ENCODE data around the gene BAG5.

The BAG5 gene

GRCh38 chr14:103540821-103541708 is 21.4 kb downstream of the BAG5 start:
- Histone ChIP-seq H3K36me3 (ENCODE audit: insufficient read depth, low read length) (no peaks in the 10 kb centered on the region), H3K9ac (ENCODE audit: insufficient read length) (no peak overlapping the region), H3K4me3 (no peak overlapping the region), H3K9me3 (ENCODE audit: low read depth, low read length) (no peaks in the 10 kb centered on the region), H3K27ac (peak overlapping the region; percentile 64; the same call in 1 of the 2 replicates)
- no peak for DNase-seq (ENCODE audit: low read depth, low spot score)
- no peak for TF ChIP-seq POLR2AphosphoS5 (IDR thresholded peaks at IDR 0.05; ENCODE audit: borderline replicate concordance, low read depth, low read length)
- TF ChIP-seq EZH2 (IDR thresholded peaks at IDR 0.05) = no peak
- no peak for TF ChIP-seq FOXP2 (optimal IDR thresholded peaks at IDR 0.05; ENCODE audit: control extremely low read depth, extremely low read length, insufficient read depth)

DNA sequence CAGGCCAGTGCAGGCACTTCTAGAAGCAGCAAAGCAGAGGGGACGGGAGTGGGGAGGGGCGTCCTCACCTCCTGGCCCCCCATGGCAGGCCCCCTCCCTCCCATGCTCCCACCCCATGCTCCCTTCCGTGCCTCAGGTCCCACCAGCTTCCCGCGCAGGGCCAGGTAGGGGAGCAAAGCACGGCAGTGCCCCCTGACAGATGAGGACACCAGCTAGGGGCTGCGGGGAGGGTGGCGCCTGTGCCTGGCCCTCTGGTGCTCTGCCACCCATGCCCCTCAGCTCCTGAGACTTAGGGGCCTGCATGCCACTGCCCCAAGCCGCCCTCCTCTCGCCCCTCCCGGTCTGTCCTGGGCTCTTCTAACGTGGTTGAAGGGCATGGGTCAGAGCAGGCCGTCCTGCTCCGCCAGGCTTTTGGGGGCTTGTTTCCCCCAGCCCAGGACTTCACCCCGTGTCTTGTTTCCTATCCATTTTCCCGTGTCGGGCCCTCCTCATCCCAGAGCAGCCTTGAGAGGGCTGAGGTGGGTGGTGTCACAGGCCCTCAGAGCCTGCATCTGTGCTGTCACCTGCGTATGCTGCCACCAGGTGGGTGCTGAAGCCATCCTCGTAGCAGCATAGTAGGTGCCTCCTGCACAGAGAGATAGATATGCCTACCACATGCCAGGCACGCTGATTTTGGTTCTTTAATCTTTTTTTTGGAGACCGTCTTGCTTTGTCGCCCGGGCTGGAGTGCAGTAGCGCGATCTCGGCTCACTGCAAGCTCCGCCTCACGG is 23.2 kb downstream of the BAG5 start:
- Histone ChIP-seq H3K9ac (ENCODE audit: insufficient read length) (no peak overlapping the region), H3K27ac (no peak overlapping the region), H3K4me3 (no peak overlapping the region), H3K9me3 (ENCODE audit: low read depth, low read length) (no peaks in the 10 kb centered on the region), H3K36me3 (ENCODE audit: insufficient read depth, low read length) (no peaks in the 10 kb centered on the region; the same call in 1 of the 2 replicates)
- no peak; the same call in 1 of the 2 replicates for TF ChIP-seq POLR2AphosphoS5 (IDR thresholded peaks at IDR 0.05; ENCODE audit: borderline replicate concordance, low read depth, low read length)
- TF ChIP-seq EZH2 (IDR thresholded peaks at IDR 0.05) = no peak
- no peak for TF ChIP-seq FOXP2 (optimal IDR thresholded peaks at IDR 0.05; ENCODE audit: control extremely low read depth, extremely low read length, insufficient read depth)
- DNase-seq (ENCODE audit: low read depth, low spot score) = no peak

GRCh38 chr14:103538291-103539055 is 24.0 kb downstream of the BAG5 start:
- no peak overlapping the region for H3K4me3 ChIP-seq
- no peak for DNase-seq (ENCODE audit: low read depth, low spot score)
- no peak overlapping the region for H3K9ac ChIP-seq (ENCODE audit: insufficient read length)

GRCh38 chr14:103537175-103537990 is 25.1 kb downstream of the BAG5 start:
- Histone ChIP-seq H3K36me3 (ENCODE audit: insufficient read depth, low read length) (no peaks in the 10 kb centered on the region; the same call in 1 of the 2 replicates), H3K9ac (ENCODE audit: insufficient read length) (no peak overlapping the region), H3K9me3 (ENCODE audit: low read depth, low read length) (no peaks in the 10 kb centered on the region), H3K4me3 (no peak overlapping the region), H3K27ac (0 out of 2 replicates have a peak overlapping the region, but pooled peaks have one; percentile 19)
- TF ChIP-seq FOXP2 (optimal IDR thresholded peaks at IDR 0.05; ENCODE audit: control extremely low read depth, extremely low read length, insufficient read depth) = no peak
- TF ChIP-seq EZH2 (IDR thresholded peaks at IDR 0.05) = no peak
- no peak for DNase-seq (ENCODE audit: low read depth, low spot score)

More at GRCh38 chr14:103538291-103539055, 24.0 kb downstream of the BAG5 start:
- Histone ChIP-seq H3K27ac (no peak overlapping the region), H3K36me3 (ENCODE audit: insufficient read depth, low read length) (no peaks in the 10 kb centered on the region; the same call in 1 of the 2 replicates), H3K9me3 (ENCODE audit: low read depth, low read length) (no peaks in the 10 kb centered on the region)
- TF ChIP-seq FOXP2 (optimal IDR thresholded peaks at IDR 0.05; ENCODE audit: control extremely low read depth, extremely low read length, insufficient read depth) (no peak), EZH2 (IDR thresholded peaks at IDR 0.05) (no peak), POLR2AphosphoS5 (IDR thresholded peaks at IDR 0.05; ENCODE audit: borderline replicate concordance, low read depth, low read length) (no peak)

DNA sequence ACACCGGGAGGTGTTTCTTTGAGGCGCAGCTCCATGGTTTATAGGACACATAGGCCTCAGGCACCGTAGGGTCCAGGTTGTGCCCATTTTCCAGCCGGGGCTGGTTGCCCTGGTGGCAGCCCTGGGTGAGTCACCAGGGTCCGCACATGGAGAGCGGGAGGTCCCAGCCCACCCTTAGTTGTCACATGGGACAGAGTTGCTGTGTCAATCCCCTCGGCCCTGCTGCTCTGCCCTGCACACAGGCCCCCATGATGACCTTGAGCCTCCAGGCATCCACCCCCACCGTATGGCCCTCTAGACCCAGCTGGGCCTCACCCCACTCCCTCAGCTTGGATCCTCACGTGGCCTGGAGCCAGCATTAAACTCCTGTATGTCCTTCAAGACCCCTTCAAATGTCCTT is 25.8 kb downstream of the BAG5 start:
- DNase-seq (ENCODE audit: low read depth, low spot score) = no peak
- no peak overlapping the region for H3K27ac ChIP-seq
- no peaks in the 10 kb centered on the region; the same call in 1 of the 2 replicates for H3K36me3 ChIP-seq (ENCODE audit: insufficient read depth, low read length)
- no peak for TF ChIP-seq FOXP2 (optimal IDR thresholded peaks at IDR 0.05; ENCODE audit: control extremely low read depth, extremely low read length, insufficient read depth)
- TF ChIP-seq EZH2 (IDR thresholded peaks at IDR 0.05) = no peak
- TF ChIP-seq POLR2AphosphoS5 (IDR thresholded peaks at IDR 0.05; ENCODE audit: borderline replicate concordance, low read depth, low read length) = no peak
- H3K9me3 ChIP-seq (ENCODE audit: low read depth, low read length) = no peaks in the 10 kb centered on the region
- no peak overlapping the region for H3K4me3 ChIP-seq
- no peak overlapping the region for H3K9ac ChIP-seq (ENCODE audit: insufficient read length)

DNA sequence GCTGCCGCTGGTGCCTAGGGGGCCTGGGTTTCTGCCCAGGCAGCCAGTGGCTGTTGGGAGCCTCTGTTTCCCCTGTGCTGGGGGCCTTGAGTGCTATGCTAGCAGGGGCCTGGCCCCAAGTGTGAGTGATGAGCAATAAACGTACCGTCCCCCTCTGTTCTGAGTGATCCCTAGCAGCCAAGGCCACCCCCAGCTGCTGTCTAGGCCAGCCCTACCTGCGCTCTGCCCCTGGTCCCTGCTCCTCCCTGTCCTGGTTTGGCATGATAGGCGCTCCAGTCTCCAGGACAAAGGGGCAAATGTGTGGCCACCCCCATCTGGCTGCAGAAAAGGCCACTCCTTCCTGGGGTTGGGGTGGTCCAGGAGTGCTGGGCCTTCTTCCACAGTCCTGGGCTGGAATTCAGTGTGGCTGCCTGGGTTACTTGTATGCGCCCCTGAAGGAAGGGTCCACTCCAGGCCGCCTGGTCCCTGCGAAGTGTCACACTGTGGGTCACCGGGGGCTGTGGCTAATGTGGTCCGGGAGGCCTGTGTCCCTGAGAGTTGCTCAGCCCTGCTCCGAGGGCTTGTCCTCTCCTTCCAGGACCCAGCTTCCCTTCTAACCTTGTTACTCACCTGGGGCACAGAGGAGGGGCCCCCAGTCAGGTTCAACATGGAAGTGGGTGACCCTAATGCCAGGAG is 26.4 kb downstream of the BAG5 start:
- no peaks in the 10 kb centered on the region; the same call in 1 of the 2 replicates for H3K36me3 ChIP-seq (ENCODE audit: insufficient read depth, low read length)
- TF ChIP-seq POLR2AphosphoS5 (IDR thresholded peaks at IDR 0.05; ENCODE audit: borderline replicate concordance, low read depth, low read length) (no peak), FOXP2 (optimal IDR thresholded peaks at IDR 0.05; ENCODE audit: control extremely low read depth, extremely low read length, insufficient read depth) (no peak), EZH2 (IDR thresholded peaks at IDR 0.05) (no peak)
- no peak overlapping the region for H3K9ac ChIP-seq (ENCODE audit: insufficient read length)
- no peaks in the 10 kb centered on the region for H3K9me3 ChIP-seq (ENCODE audit: low read depth, low read length)
- H3K4me3 ChIP-seq = no peak overlapping the region
- DNase-seq (ENCODE audit: low read depth, low spot score) = no peak
- H3K27ac ChIP-seq = no peak overlapping the region

All from SK-N-MC (cell line).